ENCODE results near the gene SLC39A13. TPM values are rescaled to one million over a fixed set of nuclear protein-coding genes. Genes with fewer than 3 reads are reported as not detected.

Gene SLC39A13
- total RNA-seq, 1 donor from 2014 or later = 18.2 TPM

GRCh38 chr11:47375546-47376085, 32.8 kb upstream of the SLC39A13 start:
- DNase-seq (ENCODE audit: low read depth) (no peak), FAIRE-seq (no peak)
- no peaks in the 10 kb centered on the region for H3K36me3 ChIP-seq (ENCODE audit: control insufficient read depth, insufficient read depth, low read length)
- H3K27me3 ChIP-seq (ENCODE audit: control insufficient read depth, insufficient read depth, low read length) = no peaks in the 10 kb centered on the region
- no peak for TF ChIP-seq CTCF (IDR thresholded peaks at IDR 0.05; ENCODE audit: insufficient read depth, low read length, severe bottlenecking)
- H3K4me3 ChIP-seq (ENCODE audit: low read depth, low read length) = no peak overlapping the region

- H3K4me3 ChIP-seq (ENCODE audit: low read depth, low read length) = no peak overlapping the region
- DNase-seq (ENCODE audit: low read depth) (no peak), FAIRE-seq (no peak)
- H3K36me3 ChIP-seq (ENCODE audit: control insufficient read depth, insufficient read depth, low read length) = no peaks in the 10 kb centered on the region
- TF ChIP-seq CTCF (IDR thresholded peaks at IDR 0.05; ENCODE audit: insufficient read depth, low read length, severe bottlenecking) = no peak
- no peaks in the 10 kb centered on the region for H3K27me3 ChIP-seq (ENCODE audit: control insufficient read depth, insufficient read depth, low read length)
These were observed 32.3 kb upstream of the SLC39A13 start for GRCh38 chr11:47376107-47376524.

GRCh38 chr11:47376525-47377371, 31.6 kb upstream of the SLC39A13 start:
- FAIRE-seq (no peak), DNase-seq (ENCODE audit: low read depth) (no peak)
- no peak for TF ChIP-seq CTCF (IDR thresholded peaks at IDR 0.05; ENCODE audit: insufficient read depth, low read length, severe bottlenecking)
- no peak overlapping the region for H3K4me3 ChIP-seq (ENCODE audit: low read depth, low read length)
- no peaks in the 10 kb centered on the region for H3K36me3 ChIP-seq (ENCODE audit: control insufficient read depth, insufficient read depth, low read length)
- no peaks in the 10 kb centered on the region for H3K27me3 ChIP-seq (ENCODE audit: control insufficient read depth, insufficient read depth, low read length)

GRCh38 chr11:47377571-47378009, 30.8 kb upstream of the SLC39A13 start:
- FAIRE-seq = no peak
- Histone ChIP-seq H3K27me3 (ENCODE audit: control insufficient read depth, insufficient read depth, low read length) (no peaks in the 10 kb centered on the region), H3K4me3 (ENCODE audit: low read depth, low read length) (no peak overlapping the region), H3K36me3 (ENCODE audit: control insufficient read depth, insufficient read depth, low read length) (no peaks in the 10 kb centered on the region)
- no peak for DNase-seq (ENCODE audit: low read depth)
- no peak for TF ChIP-seq CTCF (IDR thresholded peaks at IDR 0.05; ENCODE audit: insufficient read depth, low read length, severe bottlenecking)

GRCh38 chr11:47378010-47378835, 30.2 kb upstream of the SLC39A13 start, which contains the start of gene SPI1:
SPI1 (minus strand) TSS chr11:47378547; CDS start chr11:47378353, 194 bp downstream.
- H3K36me3 ChIP-seq (ENCODE audit: control insufficient read depth, insufficient read depth, low read length) = no peaks in the 10 kb centered on the region
- no peak for FAIRE-seq
- no peak for DNase-seq (ENCODE audit: low read depth)
- H3K27me3 ChIP-seq (ENCODE audit: control insufficient read depth, insufficient read depth, low read length) = no peaks in the 10 kb centered on the region
- no peak for TF ChIP-seq CTCF (IDR thresholded peaks at IDR 0.05; ENCODE audit: insufficient read depth, low read length, severe bottlenecking)
- H3K4me3 ChIP-seq (ENCODE audit: low read depth, low read length) = no peak within 1 kb of the TSS
